Endodermal cell (in vitro differentiated cells): ENCODE measurements around the gene KDM5B. TPM values are rescaled to one million over a fixed set of nuclear protein-coding genes. Genes with fewer than 3 reads are reported as not detected.

Experiments
- DNase-seq: peaks from one replicate; pipeline ENCODE4 v3.0.0-alpha.2; 2017
- H3K27ac ChIP-seq: 2 replicates; pipeline ENCODE4 v1.5.1; 2013; ENCODE audit warnings: mild to moderate bottlenecking, low read depth, low read length, moderate library complexity
- H3K27me3 ChIP-seq: 2 replicates; pipeline ENCODE4 v1.6.1; 2013; ENCODE audit warnings: mild to moderate bottlenecking, low read length, moderate library complexity; ENCODE audit not compliant: insufficient read depth, control insufficient read depth, poor library complexity, severe bottlenecking
- H3K36me3 ChIP-seq: 2 replicates; pipeline ENCODE4 v1.7.0; 2013; ENCODE audit warnings: mild to moderate bottlenecking, low read length, moderate library complexity; ENCODE audit not compliant: control insufficient read depth, insufficient read depth
- H3K4me1 ChIP-seq: one replicate; pipeline ENCODE4 v1.7.0; 2013; ENCODE audit warnings: low read length; ENCODE audit not compliant: control insufficient read depth, insufficient read depth
- H3K4me3 ChIP-seq: 2 replicates; pipeline ENCODE4 v1.5.1; 2013; ENCODE audit warnings: mild to moderate bottlenecking, low read length, moderate library complexity
- H3K9ac ChIP-seq: 2 replicates; pipeline ENCODE4 v1.6.1; 2013; ENCODE audit warnings: mild to moderate bottlenecking, low read length, moderate library complexity; ENCODE audit not compliant: poor library complexity, severe bottlenecking; ENCODE audit errors: extremely low read depth
- H3K9me3 ChIP-seq: 2 replicates; pipeline ENCODE4 v1.6.1; 2013; ENCODE audit warnings: mild to moderate bottlenecking, low read length, moderate library complexity; ENCODE audit not compliant: control insufficient read depth
- H3K27ac Mint-ChIP-seq: 2 replicates; pipeline ENCODE4 v1.8.0; 2020; ENCODE audit warnings: mixed read lengths
- H3K27me3 Mint-ChIP-seq: 2 replicates; pipeline ENCODE4 v1.8.0; 2021; ENCODE audit warnings: mild to moderate bottlenecking, mixed read lengths; ENCODE audit not compliant: insufficient read depth
- H3K36me3 Mint-ChIP-seq: 2 replicates; pipeline ENCODE4 v1.8.0; 2020; ENCODE audit warnings: low read depth, mixed read lengths
- H3K4me1 Mint-ChIP-seq: 2 replicates; pipeline ENCODE4 v1.8.0; 2020; ENCODE audit warnings: mixed read lengths
- H3K4me3 Mint-ChIP-seq: 2 replicates; pipeline ENCODE4 v1.8.0; 2020; ENCODE audit warnings: mild to moderate bottlenecking, moderate library complexity, mixed read lengths
- H3K9me3 Mint-ChIP-seq: 2 replicates; pipeline ENCODE4 v1.8.0; 2020; ENCODE audit warnings: mild to moderate bottlenecking, mixed read lengths
- CTCF ChIP-seq: fragments of 200-600 bp; sonication (generic); conservative IDR thresholded peaks from 2 replicates; pipeline ENCODE4 v1.5.0; 2021; ENCODE audit warnings: antibody characterized with exemption, mild to moderate bottlenecking
- WGBS, 2 experiments: methylation state at CpG; one replicate each; pipeline versions ENCODE4 v1.1.5 to v1.1.7; 2013; ENCODE audit warnings: missing lambda C conversion rate in 2 of 2, mixed read lengths in 1 of 2; ENCODE audit not compliant: insufficient coverage in 1 of 2, insufficient read length in 1 of 2; 5-methylcytosine and 5-hydroxymethylcytosine counted together
- total RNA-seq, 2 donors: library from RNA; stranded (reverse); fragmentation: NEBNext Ultra II Directional in 1 of 2; extraction: Animal tissue kit (Norgen Biotek cat#: 25700) in 1 of 2; gene quantifications; 2 replicates in 1 of 2; 3 replicates in 1 of 2; pipeline ENCODE4 v1.2.1, GENCODE V29; 2021

Gene KDM5B
- total RNA-seq, 2 donors from 2014 or later = 207 to 219 TPM

- WGBS, 2 experiments = 77 to 88% methylated on average over 2 to 4 of the region's 4 CpGs
- Histone ChIP-seq H3K9ac (no peak overlapping the region), H3K36me3 (peaks cover 14% of the 10 kb centered on the region), H3K4me3 (peak overlapping the region; percentile 98), H3K27ac (no peak overlapping the region), H3K4me1 (no peaks in the 10 kb centered on the region), H3K9me3 (no peaks in the 10 kb centered on the region), H3K27me3 (peaks cover 3% of the 10 kb centered on the region)
- Mint-ChIP-seq H3K4me3 (no peak overlapping the region), H3K27me3 (peaks cover 7% of the 10 kb centered on the region), H3K36me3 (peaks cover 22% of the 10 kb centered on the region), H3K4me1 (peaks cover 26% of the 10 kb centered on the region), H3K9me3 (peaks cover 2% of the 10 kb centered on the region), H3K27ac (peak overlapping the region; percentile 74)
- DNase-seq = no peak
- TF ChIP-seq CTCF = no peak
These were observed 4.1 kb downstream of the KDM5B start for GRCh38 chr1:202804126-202804525.

- TF ChIP-seq CTCF = no peak
- no peak for DNase-seq
- H3K9me3 Mint-ChIP-seq = peaks cover 2% of the 10 kb centered on the region
- H3K4me1 ChIP-seq = no peaks in the 10 kb centered on the region
- H3K9me3 ChIP-seq = no peaks in the 10 kb centered on the region
- H3K4me3 Mint-ChIP-seq = no peak overlapping the region
- H3K9ac ChIP-seq = no peak overlapping the region
- peaks cover 23% of the 10 kb centered on the region for H3K36me3 ChIP-seq
- H3K36me3 Mint-ChIP-seq = peaks cover 26% of the 10 kb centered on the region
- H3K27ac Mint-ChIP-seq = no peak overlapping the region
- H3K27ac ChIP-seq = no peak overlapping the region
- no peaks in the 10 kb centered on the region for H3K27me3 ChIP-seq
- H3K27me3 Mint-ChIP-seq = no peaks in the 10 kb centered on the region
- peaks cover 20% of the 10 kb centered on the region for H3K4me1 Mint-ChIP-seq
- no peak overlapping the region for H3K4me3 ChIP-seq
- WGBS, 2 experiments = 83 to 96% methylated on average over 13 of the region's 15 CpGs
These were observed 5.0 kb downstream of the KDM5B start for GRCh38 chr1:202802998-202803932.

- Mint-ChIP-seq H3K36me3 (peaks cover 26% of the 10 kb centered on the region), H3K9me3 (peaks cover 2% of the 10 kb centered on the region), H3K27me3 (no peaks in the 10 kb centered on the region), H3K27ac (no peak overlapping the region), H3K4me1 (peaks cover 20% of the 10 kb centered on the region), H3K4me3 (no peak overlapping the region)
- DNase-seq = no peak
- Histone ChIP-seq H3K36me3 (peaks cover 25% of the 10 kb centered on the region), H3K9me3 (no peaks in the 10 kb centered on the region), H3K4me1 (no peaks in the 10 kb centered on the region), H3K9ac (no peak overlapping the region), H3K27ac (no peak overlapping the region), H3K4me3 (no peak overlapping the region), H3K27me3 (no peaks in the 10 kb centered on the region)
- WGBS, 2 experiments = 78 to 95% methylated on average over 1 to 2 of the region's 2 CpGs
- no peak for TF ChIP-seq CTCF
These were observed 6.2 kb downstream of the KDM5B start for GRCh38 chr1:202802034-202802433.
